COLO829 (cell line): Measurements from ENCODE around the gene NCAPG2.
A peak's percentile ranks its signal among the peaks of the same experiment; 100 is the strongest.
"Not testable (repeated sequence)": the region's sequence is repeated elsewhere in the genome, so short reads cannot be mapped to it uniquely, and the experiment has no call there.

Experiments used
- DNase-seq: peaks from one replicate; pipeline ENCODE4 v3.0.0; 2012; ENCODE audit warnings: low spot score

NCAPG2 gene

DNA sequence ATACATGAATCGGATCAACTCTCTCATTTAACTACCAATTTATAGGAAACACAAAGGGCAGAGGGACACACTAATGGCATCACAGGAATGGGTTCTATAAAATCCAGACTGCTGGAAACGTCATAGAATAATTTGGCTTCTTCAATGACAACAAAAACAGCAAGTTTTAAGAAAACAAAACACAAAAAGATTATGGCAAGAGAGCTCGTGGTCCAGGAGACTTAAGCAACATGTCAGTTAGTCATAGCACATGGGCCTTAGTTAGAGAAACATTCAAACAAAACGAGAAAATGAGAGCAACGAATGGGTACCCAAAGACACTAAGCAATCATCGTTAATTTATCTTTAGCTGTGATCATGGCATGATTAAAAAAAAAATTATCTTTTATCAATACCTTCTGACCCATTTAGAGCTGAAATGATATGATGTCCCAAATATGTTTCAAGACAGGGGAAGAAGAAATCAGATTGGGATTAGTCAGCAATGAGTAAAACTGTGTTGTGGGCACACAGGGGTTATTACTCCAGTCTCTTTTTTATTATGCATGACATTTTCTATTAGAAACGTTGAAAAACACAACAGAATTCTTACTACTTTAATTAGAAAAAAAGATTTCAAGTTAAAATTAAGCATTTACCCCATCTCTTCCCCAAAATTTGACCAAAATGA, 28.3 kb downstream of the NCAPG2 start:
- no peak for DNase-seq

DNA sequence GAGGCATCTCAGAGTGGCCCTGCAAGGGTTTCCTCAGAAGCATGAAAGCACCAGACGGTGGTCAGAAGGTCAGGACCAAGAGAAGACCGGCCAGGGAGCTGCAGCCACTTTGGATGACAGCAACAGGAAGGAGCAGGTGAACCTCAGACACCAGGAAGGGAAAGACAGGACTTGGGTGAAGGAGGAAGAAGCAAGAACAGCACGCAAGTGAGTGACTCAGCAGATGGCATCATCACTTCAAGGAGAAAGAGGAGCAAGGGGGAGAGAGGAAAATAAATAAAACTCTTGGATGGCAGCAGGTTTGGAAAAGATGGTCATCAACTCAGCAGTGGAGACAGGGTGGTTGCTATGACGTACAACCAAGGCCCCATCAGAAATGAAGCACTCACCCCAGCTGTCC, 31.6 kb downstream of the NCAPG2 start:
- DNase-seq = no peak

DNA sequence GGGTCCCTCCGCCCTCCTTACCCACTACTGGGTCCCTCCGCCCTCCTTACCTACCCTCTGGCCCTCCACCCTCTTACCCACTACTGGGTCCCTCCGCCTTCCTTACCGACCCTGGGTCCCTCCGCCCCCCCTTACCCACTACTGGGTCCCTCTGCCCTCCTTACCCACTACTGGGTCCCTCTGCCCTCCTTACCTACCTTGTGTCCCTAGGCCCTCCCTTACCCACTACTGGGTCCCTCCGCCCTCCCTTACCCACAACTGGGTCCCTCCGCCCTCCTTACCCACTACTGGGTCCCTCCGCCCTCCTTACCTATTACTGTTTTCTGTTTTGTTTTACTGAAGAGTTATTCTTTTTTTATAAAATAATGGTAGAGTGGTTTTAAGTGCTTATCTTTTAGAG, 36.5 kb downstream of the NCAPG2 start:
- DNase-seq = not testable (repeated sequence)

DNA sequence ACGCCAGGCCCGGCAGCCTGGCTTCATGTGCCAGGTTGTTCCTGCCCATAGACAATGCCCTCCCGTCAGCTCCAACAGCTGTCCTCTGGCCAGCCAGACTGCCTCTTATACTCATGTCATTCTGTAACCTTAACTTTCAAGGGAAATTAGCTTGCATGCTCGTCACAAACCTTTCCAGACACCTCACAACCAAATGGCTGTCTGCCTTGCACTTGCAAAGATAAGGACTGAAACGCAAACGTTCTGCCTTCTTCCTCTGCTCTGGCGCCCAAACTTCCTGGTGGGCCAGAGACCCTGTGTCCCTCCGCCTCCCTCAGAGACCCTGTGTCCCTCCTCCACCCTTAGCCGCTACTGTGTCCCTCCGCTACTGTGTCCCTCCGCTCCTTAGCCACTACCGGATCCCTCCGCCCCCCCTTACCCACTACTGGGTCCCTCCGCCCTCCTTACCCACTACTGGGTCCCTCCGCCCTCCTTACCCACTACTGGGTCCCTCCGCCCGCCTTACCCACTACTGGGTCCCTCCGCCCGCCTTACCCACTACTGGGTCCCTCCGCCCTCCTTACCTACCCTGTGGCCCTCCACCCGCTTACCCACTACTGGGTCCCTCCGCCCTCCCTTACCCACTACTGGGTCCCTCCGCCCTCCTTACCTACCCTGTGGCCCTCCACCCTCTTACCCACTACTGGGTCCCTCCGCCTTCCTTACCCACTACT, 37.5 kb downstream of the NCAPG2 start:
- DNase-seq = not testable (repeated sequence)

DNA sequence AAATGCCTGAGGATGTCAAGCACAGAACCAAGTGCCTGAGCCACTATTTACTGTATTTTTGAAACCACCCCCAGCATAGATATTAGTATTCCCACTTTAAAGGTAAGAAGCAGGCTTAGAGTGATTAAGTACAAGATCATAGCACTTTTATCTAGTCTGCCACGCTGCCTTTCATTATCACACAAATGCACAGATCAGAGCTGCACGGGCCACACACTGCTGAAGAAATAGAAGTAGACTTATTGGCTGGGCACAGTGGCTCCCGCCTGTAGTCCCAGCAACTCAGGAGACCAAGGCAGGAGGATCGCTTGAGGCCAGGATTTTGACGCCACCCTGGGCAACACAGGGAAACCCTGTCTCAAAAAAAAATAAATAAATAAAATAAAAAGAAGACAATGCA, 38.2 kb downstream of the NCAPG2 start:
- no peak for DNase-seq

DNA sequence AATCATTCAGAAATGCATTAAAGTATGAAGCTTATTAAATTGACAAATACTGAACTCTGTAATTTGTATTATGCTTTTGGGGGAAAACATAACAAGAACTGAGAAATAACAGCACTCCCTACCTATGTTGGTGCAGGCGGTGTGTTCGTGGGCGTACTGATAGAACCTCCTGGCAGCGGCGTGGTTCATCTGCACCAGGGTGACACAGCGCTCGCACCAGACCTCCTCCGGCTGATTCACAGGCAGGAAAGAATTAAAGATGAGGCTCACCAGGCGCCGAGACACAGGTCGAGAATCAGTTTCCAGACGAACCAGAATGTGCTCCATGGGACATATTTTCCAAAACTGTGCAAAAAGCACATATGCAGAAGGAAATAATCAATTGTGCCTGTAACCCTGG, 40.2 kb downstream of the NCAPG2 start:
- DNase-seq = no peak

DNA sequence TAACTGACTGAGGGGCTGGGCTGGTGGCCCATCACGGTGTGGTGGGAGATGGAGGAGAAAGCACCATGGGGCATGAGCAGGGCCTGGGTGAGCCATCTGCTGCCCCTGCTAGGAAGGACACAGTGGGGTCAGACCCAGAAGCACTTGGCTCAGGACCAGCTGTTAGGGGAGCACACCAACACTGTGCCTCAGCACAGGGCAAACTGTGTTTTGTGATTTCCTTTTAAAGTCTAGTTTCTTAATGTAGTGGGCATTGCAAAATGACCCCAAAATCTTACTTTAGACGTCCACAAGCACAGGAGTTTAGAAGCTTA, 41.2 kb downstream of the NCAPG2 start:
- no peak for DNase-seq

DNA sequence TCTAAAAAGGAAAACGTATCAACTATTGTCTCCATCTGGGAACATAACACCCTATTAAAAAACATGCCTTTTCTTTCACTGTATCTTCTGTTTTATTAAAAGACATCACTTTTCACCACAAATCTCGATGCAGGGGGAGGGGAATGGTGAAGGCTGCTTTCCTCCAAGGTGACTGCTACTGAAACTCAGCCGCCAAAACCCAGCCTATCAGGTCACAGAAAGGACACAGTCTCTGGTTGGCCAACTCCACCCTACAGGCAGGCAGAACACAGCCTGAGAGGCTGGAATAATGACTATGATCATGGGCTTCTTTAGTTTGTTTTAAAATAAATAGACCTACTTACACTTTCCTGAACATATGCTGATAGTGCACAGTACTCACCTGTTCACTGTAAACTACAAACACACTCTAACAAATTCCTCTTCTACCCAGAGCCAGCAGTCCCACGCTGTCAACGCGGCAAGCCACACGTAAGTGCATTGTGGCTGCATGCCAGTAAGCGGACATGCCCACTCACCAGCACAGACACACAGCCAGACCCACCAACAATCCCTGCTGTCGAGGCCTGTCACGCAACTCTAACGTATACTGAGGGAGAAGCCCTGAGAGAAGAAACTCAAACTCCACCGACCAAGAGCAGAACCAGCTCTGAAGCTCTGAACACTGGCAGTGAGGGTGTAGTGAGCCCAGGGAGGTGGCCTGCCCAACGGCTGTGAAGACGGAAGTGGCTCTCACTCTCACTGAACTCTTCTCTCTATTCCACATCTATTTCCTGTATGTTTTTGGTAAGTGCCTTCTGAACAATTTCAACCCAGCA, 41.8 kb downstream of the NCAPG2 start:
- no peak for DNase-seq

DNA sequence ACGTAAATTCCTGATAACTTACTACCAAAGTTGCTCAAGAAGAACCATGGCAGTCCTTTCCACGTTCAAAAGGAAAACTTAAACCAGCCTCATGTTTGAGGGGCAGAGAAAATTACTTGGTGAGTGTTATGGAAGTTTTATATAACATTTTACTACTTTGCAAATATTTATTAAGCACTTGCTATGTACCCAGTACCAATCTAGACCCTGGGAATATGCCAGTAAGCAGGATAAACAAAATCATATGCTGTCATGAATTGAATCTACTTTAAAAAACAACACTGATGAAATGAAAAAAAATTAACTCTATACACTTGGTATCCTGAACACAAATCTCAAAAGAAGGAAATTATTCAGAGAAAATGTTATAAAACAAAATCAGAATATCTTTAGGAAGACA, 46.1 kb downstream of the NCAPG2 start:
- no peak for DNase-seq

DNA sequence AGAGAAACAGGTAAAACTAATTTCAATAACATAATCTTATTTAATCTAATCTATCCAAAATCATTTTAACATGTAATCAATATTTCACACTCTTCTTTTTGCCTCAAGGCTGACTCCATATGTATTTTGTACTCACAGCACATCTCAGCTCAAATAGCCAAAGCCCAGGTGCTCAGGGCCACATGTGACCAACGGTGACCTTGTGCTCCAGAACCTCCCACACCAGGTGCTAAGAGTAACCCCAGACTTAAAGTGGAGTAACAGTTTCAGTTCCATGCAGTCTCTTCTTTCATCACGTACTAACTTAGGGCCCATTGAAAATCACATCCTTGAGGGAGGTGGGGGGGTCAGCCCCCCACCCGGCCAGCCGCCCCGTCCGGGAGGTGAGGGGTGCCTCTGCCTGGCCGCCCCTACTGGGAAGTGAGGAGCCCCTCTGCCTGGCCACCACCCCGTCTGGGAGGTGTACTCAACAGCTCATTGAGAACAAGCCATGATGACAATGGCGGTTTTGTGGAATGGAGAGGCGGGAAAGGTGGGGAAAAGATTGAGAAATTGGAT, 47.3 kb downstream of the NCAPG2 start:
- DNase-seq = no peak

DNA sequence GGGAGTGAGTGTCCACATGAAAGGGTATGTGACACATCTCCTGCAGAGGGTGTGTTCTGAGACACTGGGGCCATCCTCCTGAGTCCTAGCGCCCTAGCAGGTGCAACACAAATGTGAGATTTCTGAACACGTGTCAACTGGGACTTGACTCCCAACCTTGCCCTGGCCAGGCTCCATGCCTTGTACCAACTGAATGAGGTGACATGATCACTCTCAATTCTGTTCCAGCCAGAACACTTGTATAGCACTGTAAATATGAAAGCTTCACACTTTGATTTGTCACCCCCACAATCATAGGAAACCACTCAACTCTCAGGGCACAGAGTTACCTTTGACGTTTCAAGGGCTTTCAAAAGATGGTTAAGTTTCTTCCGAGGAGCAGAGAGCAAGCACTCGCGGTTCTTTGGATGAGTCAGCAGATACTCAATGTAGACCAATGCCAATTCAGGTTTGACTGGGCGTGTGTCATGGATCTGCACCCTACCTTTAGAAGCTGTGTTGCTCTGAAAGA, 48.6 kb downstream of the NCAPG2 start:
- DNase-seq = no peak

DNA sequence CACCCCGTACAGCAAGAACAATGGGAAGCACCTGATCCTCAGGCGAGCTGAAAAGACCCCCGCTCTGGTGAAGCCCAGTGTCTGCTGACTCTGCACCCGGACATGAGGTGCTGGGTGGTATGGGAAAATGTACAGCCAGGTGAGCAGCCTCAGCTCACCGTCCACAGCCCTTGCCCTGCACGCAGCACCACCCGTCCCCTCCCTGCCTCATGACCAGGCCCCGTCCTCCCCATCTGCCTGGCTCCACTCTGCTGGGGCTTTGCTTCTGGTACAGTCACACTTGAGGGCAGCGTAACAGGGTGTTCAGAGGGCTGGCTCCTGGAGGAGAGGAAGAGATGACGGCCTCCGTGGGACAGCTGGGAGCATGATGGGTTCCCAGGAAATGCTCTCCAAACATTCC, 49.1 kb downstream of the NCAPG2 start:
- DNase-seq = no peak

DNA sequence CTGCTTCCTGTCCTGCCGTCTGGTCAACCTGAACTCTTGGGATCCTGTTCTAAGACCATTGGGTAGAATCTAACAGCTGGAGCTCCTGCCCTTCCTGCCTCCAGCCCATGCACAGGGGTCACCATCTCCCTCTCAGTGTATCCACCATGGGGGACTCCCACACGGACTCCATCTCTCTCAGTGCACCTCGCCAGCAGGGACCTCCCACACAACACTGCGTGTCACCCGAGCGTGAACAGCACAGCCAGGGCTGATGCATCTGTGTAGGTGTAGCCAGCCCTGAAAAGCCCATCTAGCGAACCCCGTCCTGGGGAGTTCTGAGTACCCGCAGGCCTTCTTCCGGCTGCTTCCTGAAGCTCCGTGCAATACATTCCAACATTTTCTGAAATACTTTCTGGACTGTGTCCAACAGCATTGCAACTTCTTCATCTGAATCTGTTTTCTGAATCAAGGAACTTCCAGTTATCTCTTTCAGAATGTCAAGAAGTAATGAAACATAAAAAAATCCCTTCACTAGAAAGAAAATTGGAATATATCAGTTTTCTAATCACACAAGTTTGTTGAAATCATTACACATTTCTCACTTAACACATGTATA, 52.5 kb downstream of the NCAPG2 start:
- DNase-seq = no peak

DNA sequence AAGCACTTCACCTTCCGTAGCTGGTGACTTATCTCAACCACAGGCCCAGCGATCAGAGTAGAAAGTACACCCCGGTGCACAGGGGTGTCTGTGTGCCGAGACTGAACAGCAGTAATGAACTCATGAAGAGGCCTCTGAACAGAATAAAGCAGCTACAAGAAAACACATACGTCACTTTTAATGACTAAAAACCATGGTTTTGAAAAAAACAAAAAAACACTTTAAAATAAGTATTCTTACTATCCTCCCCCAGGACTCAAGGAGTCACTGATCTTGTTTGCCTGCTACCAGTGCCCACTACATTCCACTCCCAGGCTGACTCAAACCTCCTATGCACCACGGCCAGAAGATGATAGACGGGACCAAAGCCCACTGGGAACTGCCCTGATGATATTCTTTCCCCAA, 53.8 kb downstream of the NCAPG2 start:
- no peak for DNase-seq

DNA sequence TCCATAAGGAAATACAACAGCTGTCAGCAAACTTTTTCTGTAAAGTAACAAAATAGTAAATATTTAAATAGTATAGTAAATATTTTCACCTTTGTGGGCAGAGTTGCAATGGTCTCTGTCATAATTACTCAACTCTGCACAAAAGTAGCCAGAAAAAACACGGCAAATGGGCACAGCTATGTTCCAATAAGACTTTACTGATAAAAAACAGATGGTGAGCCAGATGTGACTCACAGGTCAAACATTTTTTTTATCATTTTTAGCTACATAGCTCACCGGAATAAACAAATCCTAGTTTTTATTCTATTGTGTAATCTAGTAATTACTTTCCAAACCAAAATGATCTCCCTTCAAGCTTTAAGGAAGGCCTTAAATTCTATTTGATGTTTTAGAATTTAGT, 55.3 kb downstream of the NCAPG2 start:
- DNase-seq = peak; percentile 25

DNA sequence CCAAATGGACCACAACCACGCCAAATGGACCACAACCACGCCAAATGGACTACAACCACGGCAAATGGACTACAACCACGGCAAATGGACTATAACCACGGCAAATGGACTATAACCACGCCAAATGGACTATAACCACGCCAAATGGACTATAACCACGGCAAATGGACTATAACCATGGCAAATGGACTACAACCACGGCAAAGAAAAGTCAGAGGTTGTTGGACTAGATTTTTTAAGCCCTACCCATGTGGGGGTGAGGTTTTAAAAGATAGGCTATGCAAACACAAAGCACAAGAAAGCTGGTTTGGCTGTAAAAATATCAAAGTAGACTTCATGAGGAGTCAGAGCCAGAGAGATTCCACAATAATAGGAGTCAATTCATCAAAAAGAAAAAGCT, 55.8 kb downstream of the NCAPG2 start:
- DNase-seq = no peak

DNA sequence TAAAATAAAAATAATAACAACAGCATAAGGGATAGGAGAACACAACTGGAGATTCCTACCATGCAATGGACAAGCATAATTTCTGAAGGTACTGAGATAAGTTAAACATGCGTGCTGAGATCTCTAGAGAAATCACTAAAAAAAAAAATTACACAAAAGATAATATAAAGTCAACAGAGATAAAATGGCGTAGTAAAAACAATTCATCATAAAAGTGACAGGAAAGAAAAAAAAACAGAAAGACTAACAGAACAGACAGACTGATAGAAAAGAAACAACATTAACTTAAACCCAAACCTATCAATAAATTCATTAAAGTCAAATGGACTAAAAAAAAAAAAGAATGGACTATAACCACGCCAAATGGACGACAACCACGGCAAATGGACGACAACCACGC, 56.4 kb downstream of the NCAPG2 start:
- DNase-seq = no peak

DNA sequence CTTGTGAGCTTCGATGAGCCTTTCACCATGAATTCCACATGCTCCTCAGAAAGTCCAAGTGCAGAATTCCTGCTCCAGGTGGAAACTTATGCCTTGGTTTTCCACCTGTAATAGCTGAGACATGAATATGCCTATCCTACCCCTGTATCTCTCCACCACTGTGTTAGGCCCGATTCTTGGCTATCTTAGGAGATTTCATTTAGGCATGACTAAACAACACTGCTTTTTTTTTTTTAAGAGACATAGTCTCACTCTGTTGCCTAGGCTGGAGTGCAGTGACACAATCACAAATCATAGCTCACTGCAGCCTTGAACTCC, 57.2 kb downstream of the NCAPG2 start:
- DNase-seq = no peak

DNA sequence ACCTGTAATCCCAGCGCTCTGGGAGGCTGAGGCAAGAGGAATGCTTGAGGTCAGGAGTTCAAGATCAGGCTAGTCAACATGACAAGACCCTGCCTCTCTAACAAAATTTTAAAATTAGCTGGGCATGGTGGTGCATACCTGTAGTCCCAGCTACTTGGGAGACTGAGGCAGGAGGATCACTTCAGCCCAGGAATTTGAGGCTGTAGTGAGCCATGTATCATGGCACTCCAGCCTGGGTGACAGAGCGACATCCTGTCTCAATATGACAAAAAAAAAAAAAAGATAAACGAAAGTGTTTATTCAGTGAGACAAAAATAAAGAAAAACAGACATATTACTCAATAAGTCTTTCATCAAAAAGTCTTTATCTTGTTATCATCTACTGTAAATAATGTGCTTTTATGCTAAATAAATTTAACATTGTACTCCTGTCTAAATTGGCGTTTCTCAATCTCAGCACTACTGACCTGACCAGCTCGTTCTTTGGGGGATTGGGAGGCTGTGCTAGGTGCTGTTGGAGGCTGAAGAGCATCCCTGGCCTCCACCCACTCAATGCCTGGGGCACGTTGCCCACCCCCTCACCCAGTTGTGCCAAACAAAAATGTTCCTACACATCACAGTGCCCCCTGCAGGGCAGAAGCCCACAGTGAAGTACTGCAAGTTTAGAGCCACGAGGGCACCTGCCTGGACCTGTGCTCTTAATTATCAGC, 57.7 kb downstream of the NCAPG2 start:
- no peak for DNase-seq

DNA sequence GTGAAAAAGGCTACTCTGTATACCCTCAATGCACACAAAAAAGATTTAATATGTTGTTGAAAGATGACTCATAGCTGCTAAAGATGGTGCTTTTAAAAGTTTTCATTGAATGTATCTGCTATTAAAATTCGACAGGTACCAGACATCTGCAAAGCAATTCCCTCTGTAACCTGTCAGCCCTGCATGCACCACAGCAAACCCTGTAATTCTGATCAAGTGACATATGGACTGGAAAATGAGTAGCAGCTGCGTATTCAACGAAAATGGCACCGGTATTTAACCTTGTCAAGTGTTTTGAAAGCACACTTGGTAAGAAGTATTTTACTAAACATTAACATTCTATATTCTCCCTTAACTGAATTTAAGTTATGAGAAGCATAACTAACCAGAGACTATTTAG, 58.8 kb downstream of the NCAPG2 start:
- DNase-seq = no peak

DNA sequence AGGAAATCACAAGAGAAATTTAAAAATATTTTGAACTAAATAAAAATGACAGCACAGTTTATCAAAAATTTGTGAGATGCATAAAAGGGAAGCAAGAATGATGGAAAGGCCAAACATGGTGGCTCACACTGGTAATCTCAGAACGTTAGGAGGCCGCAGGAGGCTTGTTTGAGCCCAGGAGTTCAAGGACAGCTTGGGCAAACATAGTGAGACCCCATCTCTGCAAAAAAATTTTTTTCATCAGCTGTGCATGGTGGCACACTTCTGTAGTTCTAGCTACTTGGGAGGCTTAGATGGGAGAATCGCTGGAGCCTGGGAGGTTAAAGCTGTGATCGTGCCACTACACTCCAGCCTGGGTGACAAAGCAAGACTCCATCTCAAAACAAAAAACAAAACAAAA, 62.5 kb downstream of the NCAPG2 start:
- DNase-seq = no peak

DNA sequence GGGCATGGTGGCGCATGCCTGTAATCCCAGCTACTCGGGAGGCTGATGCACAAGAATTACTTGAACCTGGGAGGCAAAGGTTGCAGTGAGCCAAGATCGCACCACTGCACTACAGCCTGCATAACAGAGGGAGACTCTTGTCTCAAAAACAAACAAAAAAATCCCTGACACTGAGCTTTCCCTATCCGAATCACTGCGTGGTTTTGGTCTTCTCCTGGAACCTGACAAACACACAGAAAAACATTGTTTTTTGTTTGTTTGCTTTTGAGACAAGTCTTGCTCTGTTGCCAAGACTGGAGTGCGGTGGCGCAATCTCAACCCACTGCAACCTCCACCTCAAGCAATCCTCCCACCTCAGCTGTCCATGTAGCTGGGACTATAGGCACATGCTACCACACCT, 66.6 kb downstream of the NCAPG2 start:
- no peak for DNase-seq
